D721Med (cell line): ENCODE measurements around the gene AMPH.

ENCODE experiments used
- DNase-seq: peaks from one replicate; pipeline ENCODE4 v3.0.0; 2011; ENCODE audit warnings: low spot score; ENCODE audit not compliant: insufficient read length
- FAIRE-seq: peaks from 2 replicates; lab custom pipeline; 2011; peaks lifted over from hg19 to GRCh38; lab: Jason Lieb, UNC
- CTCF ChIP-seq: IDR thresholded peaks from 2 replicates; pipeline ENCODE4 v1.5.1; 2012; ENCODE audit warnings: mild to moderate bottlenecking, control low read depth; ENCODE audit not compliant: insufficient read depth; ENCODE audit errors: missing control alignments

AMPH gene

GRCh38 chr7:38477333-38477732 is 153.8 kb downstream of the AMPH start:
- FAIRE-seq = no peak

DNA sequence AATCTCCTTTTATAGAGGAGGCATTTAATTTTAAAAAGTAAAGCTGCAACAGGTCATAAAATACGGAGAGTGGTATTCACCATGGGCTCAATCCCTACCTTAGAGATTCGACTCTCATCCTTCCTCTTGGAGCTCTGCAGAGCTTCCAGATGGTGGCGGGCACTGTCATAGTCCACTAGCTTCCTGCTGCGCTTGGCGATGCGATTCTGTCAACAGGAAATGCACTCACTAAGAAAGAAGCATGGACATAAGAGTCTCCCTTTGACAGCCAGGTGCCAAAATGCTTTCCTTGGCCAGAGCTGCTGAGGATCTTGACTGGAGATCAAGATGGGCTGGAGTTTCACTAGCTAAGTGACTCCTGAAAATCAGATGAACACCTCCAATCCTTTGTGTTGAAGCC is 154.4 kb downstream of the AMPH start:
- DNase-seq (no peak), FAIRE-seq (no peak)
- TF ChIP-seq CTCF = no peak

More at GRCh38 chr7:38477333-38477732, 153.8 kb downstream of the AMPH start:
- no peak for TF ChIP-seq CTCF
- DNase-seq = no peak

DNA sequence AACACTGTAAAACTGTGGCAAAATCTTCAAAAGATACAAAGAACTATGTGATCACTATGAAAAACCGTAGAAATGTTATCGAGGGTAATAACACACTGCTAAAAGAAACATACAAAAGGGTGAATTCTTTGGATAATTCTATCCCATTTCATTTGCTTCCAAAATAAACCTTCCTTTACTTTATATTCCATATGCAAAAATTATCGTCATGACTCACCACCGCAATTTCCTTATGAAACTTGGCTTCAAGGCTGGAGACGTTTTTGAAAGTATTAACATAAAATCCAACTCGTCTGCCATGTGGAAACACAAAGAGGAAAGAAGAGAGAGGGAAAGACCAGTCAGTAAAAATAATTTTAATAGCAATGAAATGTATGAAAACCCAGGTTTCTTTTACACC is 165.2 kb downstream of the AMPH start:
- DNase-seq (no peak), FAIRE-seq (no peak)
- TF ChIP-seq CTCF = no peak

- no peak for TF ChIP-seq CTCF
- no peak for DNase-seq
- no peak for FAIRE-seq
Observed at GRCh38 chr7:38463277-38464225, 167.6 kb downstream of the AMPH start.

GRCh38 chr7:38462819-38463218 is 168.4 kb downstream of the AMPH start:
- DNase-seq (no peak), FAIRE-seq (no peak)
- TF ChIP-seq CTCF = no peak

GRCh38 chr7:38461887-38462286 is 169.3 kb downstream of the AMPH start:
- FAIRE-seq = no peak
- DNase-seq = no peak
- no peak for TF ChIP-seq CTCF

- FAIRE-seq (no peak), DNase-seq (no peak)
- no peak for TF ChIP-seq CTCF
Observed at GRCh38 chr7:38453826-38454225, 177.3 kb downstream of the AMPH start.
